Calu3 (cell line): Measurements from ENCODE around the gene SSTR3. TPM values are rescaled to one million over a fixed set of nuclear protein-coding genes. Genes with fewer than 3 reads are reported as not detected.

Source experiments
- BruUV-seq: library from RNA; stranded (reverse); fragments of 400-500 nt; replicated peaks from 2 replicates; lab custom pipeline; 2021; lab: Mats Ljungman, UMichigan
- CTCF ChIA-PET: fragments of 300-600 bp; sonication (Branson Sonifier 250); formaldehyde crosslinking; loops from one replicate; lab custom pipeline; 2022; ENCODE audit warnings: antibody characterized with exemption; lab: Charles Lee
- DNase-seq: peaks from one replicate; pipeline ENCODE4 v3.0.0; 2022
- H3K27ac Mint-ChIP-seq: one replicate; pipeline ENCODE4 v1.8.0; 2022; ENCODE audit warnings: mixed read lengths; ENCODE audit not compliant: unreplicated experiment
- H3K27me3 Mint-ChIP-seq: one replicate; pipeline ENCODE4 v1.8.0; 2022; ENCODE audit warnings: mixed read lengths; ENCODE audit not compliant: unreplicated experiment
- H3K36me3 Mint-ChIP-seq: one replicate; pipeline ENCODE4 v1.8.0; 2022; ENCODE audit warnings: mild to moderate bottlenecking, moderate library complexity, mixed read lengths; ENCODE audit not compliant: insufficient read depth, unreplicated experiment
- H3K4me1 Mint-ChIP-seq: one replicate; pipeline ENCODE4 v1.8.0; 2022; ENCODE audit warnings: mild to moderate bottlenecking, low read depth, mixed read lengths; ENCODE audit not compliant: unreplicated experiment
- H3K4me3 Mint-ChIP-seq: one replicate; pipeline ENCODE4 v1.8.0; 2022; ENCODE audit warnings: mild to moderate bottlenecking, low read depth, moderate library complexity, mixed read lengths; ENCODE audit not compliant: unreplicated experiment
- H3K9me3 Mint-ChIP-seq: one replicate; pipeline ENCODE4 v1.8.0; 2022; ENCODE audit warnings: low read depth, mixed read lengths; ENCODE audit not compliant: unreplicated experiment
- CTCF ChIP-seq: fragments of 200-600 bp; IDR thresholded peaks from one replicate; pipeline ENCODE4 v1.8.0; 2022; ENCODE audit warnings: antibody characterized with exemption; ENCODE audit not compliant: unreplicated experiment
- intact Hi-C: fragments of 100-400 bp; cut with micrococcal nuclease; formaldehyde crosslinking; loops from one replicate; pipeline ENCODE4 v1.10.0; 2022; ENCODE audit not compliant: unreplicated experiment
- total RNA-seq: library from RNA; stranded (reverse); gene quantifications from 2 replicates; pipeline ENCODE4 v1.2.3, GENCODE V29; 2022

SSTR3 gene
- total RNA-seq, 1 experiment from 2014 or later: not detected

- CTCF ChIA-PET: no interaction called here
- H3K9me3 Mint-ChIP-seq: no peaks in the 10 kb centered on the region
- BruUV-seq: no TSS peak
- peaks cover 38% of the 10 kb centered on the region for H3K4me1 Mint-ChIP-seq
- no peak for DNase-seq
- intact Hi-C loops: no loop called here
- peaks cover 28% of the 10 kb centered on the region for H3K27me3 Mint-ChIP-seq
- H3K4me3 Mint-ChIP-seq: no peak overlapping the region
- TF ChIP-seq CTCF: no peak
- H3K36me3 Mint-ChIP-seq: peaks cover 13% of the 10 kb centered on the region
- no peak overlapping the region for H3K27ac Mint-ChIP-seq
These were observed 31.6 kb downstream of the SSTR3 start for GRCh38 chr22:37180531-37181231.

- TF ChIP-seq CTCF: no peak
- intact Hi-C loops: no loop called here
- peaks cover 36% of the 10 kb centered on the region for H3K4me1 Mint-ChIP-seq
- H3K4me3 Mint-ChIP-seq: no peak overlapping the region
- no TSS peak for BruUV-seq
- CTCF ChIA-PET: no interaction called here
- peaks cover 13% of the 10 kb centered on the region for H3K36me3 Mint-ChIP-seq
- no peaks in the 10 kb centered on the region for H3K9me3 Mint-ChIP-seq
- peaks cover 37% of the 10 kb centered on the region for H3K27me3 Mint-ChIP-seq
- no peak for DNase-seq
- no peak overlapping the region for H3K27ac Mint-ChIP-seq
These were observed 32.5 kb downstream of the SSTR3 start for GRCh38 chr22:37179622-37180420.

GRCh38 chr22:37179126-37179470 lies 33.2 kb downstream of the SSTR3 start:
- H3K4me1 Mint-ChIP-seq: peaks cover 36% of the 10 kb centered on the region
- BruUV-seq: no TSS peak
- DNase-seq: no peak
- no peak overlapping the region for H3K27ac Mint-ChIP-seq
- no peaks in the 10 kb centered on the region for H3K9me3 Mint-ChIP-seq
- no peak overlapping the region for H3K4me3 Mint-ChIP-seq
- intact Hi-C loops: no loop called here
- TF ChIP-seq CTCF: no peak
- H3K27me3 Mint-ChIP-seq: peaks cover 44% of the 10 kb centered on the region
- CTCF ChIA-PET: no interaction called here
- H3K36me3 Mint-ChIP-seq: peaks cover 13% of the 10 kb centered on the region

GRCh38 chr22:37178350-37179125 lies 33.7 kb downstream of the SSTR3 start:
- BruUV-seq: no TSS peak
- no peak for TF ChIP-seq CTCF
- intact Hi-C loops: no loop called here
- Mint-ChIP-seq H3K27ac (no peak overlapping the region), H3K4me1 (peaks cover 32% of the 10 kb centered on the region), H3K36me3 (peaks cover 14% of the 10 kb centered on the region), H3K4me3 (no peak overlapping the region), H3K9me3 (no peaks in the 10 kb centered on the region), H3K27me3 (peaks cover 47% of the 10 kb centered on the region)
- CTCF ChIA-PET: interaction anchor here (1.8 kb wide), 1 partner anchor 19 kb away, joined by 7 read pairs; no protein-coding TSS in a partner anchor
- DNase-seq: no peak
